ENCODE results near the gene TMEM132D. TPM values are rescaled to one million over a fixed set of nuclear protein-coding genes. Genes with fewer than 3 reads are reported as not detected.

TMEM132D gene
- total and polyA plus RNA-seq, 4 donors, result 0.06 to 0.20 (median 0.13) TPM

GRCh38 chr12:129771238-129771637, 132.6 kb downstream of the TMEM132D start:
- Histone ChIP-seq H3K27ac (ENCODE audit: low read depth in 1 of 2, low read length in 1 of 2) (no peak overlapping the region), H3K9me3 (ENCODE audit: control insufficient read depth in 4 of 4, insufficient read depth in 3 of 4, low read length in 3 of 4) (peaks cover 0 to 5% (median 0%) of the 10 kb centered on the region in 4 donors), H3K9ac (ENCODE audit: insufficient read depth in 1 of 2, low read length in 2 of 2) (no peak overlapping the region), H3K4me3 (no peak overlapping the region), H3K27me3 (ENCODE audit: control insufficient read depth in 3 of 3, insufficient read depth in 3 of 3, low read length in 2 of 3) (no peaks in the 10 kb centered on the region), H3K4me1 (ENCODE audit: control insufficient read depth in 5 of 5, insufficient read depth in 5 of 5, low read length in 5 of 5) (no peaks in the 10 kb centered on the region), H3K36me3 (ENCODE audit: control insufficient read depth in 4 of 4, insufficient read depth in 4 of 4, low read length in 4 of 4) (no peaks in the 10 kb centered on the region)
- ATAC-seq (ENCODE audit: insufficient read depth, low FRiP score) (no peak), DNase-seq (no peak)
- no peak for TF ChIP-seq CTCF (IDR thresholded peaks at IDR 0.05; ENCODE audit: control extremely low read depth, extremely low read depth)
- WGBS, 2 donors, result 41 to 51% methylated on average over 4 of the region's 4 CpGs

GRCh38 chr12:129765719-129766118, 138.1 kb downstream of the TMEM132D start:
- ATAC-seq (ENCODE audit: insufficient read depth, low FRiP score) (no peak), DNase-seq (no peak)
- Histone ChIP-seq H3K4me1 (ENCODE audit: control insufficient read depth in 5 of 5, insufficient read depth in 5 of 5, low read length in 5 of 5) (no peaks in the 10 kb centered on the region), H3K9me3 (ENCODE audit: control insufficient read depth in 4 of 4, insufficient read depth in 3 of 4, low read length in 3 of 4) (peaks cover 0 to 6% (median 2%) of the 10 kb centered on the region in 4 donors), H3K36me3 (ENCODE audit: control insufficient read depth in 4 of 4, insufficient read depth in 4 of 4, low read length in 4 of 4) (no peaks in the 10 kb centered on the region), H3K27me3 (ENCODE audit: control insufficient read depth in 3 of 3, insufficient read depth in 3 of 3, low read length in 2 of 3) (no peaks in the 10 kb centered on the region), H3K9ac (ENCODE audit: insufficient read depth in 1 of 2, low read length in 2 of 2) (no peak overlapping the region), H3K4me3 (no peak overlapping the region), H3K27ac (ENCODE audit: low read depth in 1 of 2, low read length in 1 of 2) (no peak overlapping the region)
- no peak for TF ChIP-seq CTCF (IDR thresholded peaks at IDR 0.05; ENCODE audit: control extremely low read depth, extremely low read depth)
- WGBS, 2 donors, result 71 to 75% methylated on average over 5 of the region's 5 CpGs

GRCh38 chr12:129762436-129762835, 141.4 kb downstream of the TMEM132D start:
- Histone ChIP-seq H3K27ac (ENCODE audit: low read depth in 1 of 2, low read length in 1 of 2) (no peak overlapping the region), H3K4me1 (ENCODE audit: control insufficient read depth in 5 of 5, insufficient read depth in 5 of 5, low read length in 5 of 5) (no peaks in the 10 kb centered on the region), H3K36me3 (ENCODE audit: control insufficient read depth in 4 of 4, insufficient read depth in 4 of 4, low read length in 4 of 4) (no peaks in the 10 kb centered on the region), H3K27me3 (ENCODE audit: control insufficient read depth in 3 of 3, insufficient read depth in 3 of 3, low read length in 2 of 3) (no peaks in the 10 kb centered on the region), H3K9me3 (ENCODE audit: control insufficient read depth in 4 of 4, insufficient read depth in 3 of 4, low read length in 3 of 4) (peaks cover 0 to 6% (median 2%) of the 10 kb centered on the region in 4 donors), H3K9ac (ENCODE audit: insufficient read depth in 1 of 2, low read length in 2 of 2) (no peak overlapping the region), H3K4me3 (no peak overlapping the region)
- ATAC-seq (ENCODE audit: insufficient read depth, low FRiP score), result no peak
- WGBS, 2 donors, result 85 to 91% methylated on average over 5 of the region's 5 CpGs
- TF ChIP-seq CTCF (IDR thresholded peaks at IDR 0.05; ENCODE audit: control extremely low read depth, extremely low read depth), result no peak
- DNase-seq, result no peak

GRCh38 chr12:129753586-129753985, 150.2 kb downstream of the TMEM132D start:
- Histone ChIP-seq H3K27ac (ENCODE audit: low read depth in 1 of 2, low read length in 1 of 2) (no peak overlapping the region), H3K36me3 (ENCODE audit: control insufficient read depth in 4 of 4, insufficient read depth in 4 of 4, low read length in 4 of 4) (no peaks in the 10 kb centered on the region), H3K9ac (ENCODE audit: insufficient read depth in 1 of 2, low read length in 2 of 2) (no peak overlapping the region), H3K9me3 (ENCODE audit: control insufficient read depth in 4 of 4, insufficient read depth in 3 of 4, low read length in 3 of 4) (no peaks in the 10 kb centered on the region), H3K27me3 (ENCODE audit: control insufficient read depth in 3 of 3, insufficient read depth in 3 of 3, low read length in 2 of 3) (no peaks in the 10 kb centered on the region), H3K4me1 (ENCODE audit: control insufficient read depth in 5 of 5, insufficient read depth in 5 of 5, low read length in 5 of 5) (no peaks in the 10 kb centered on the region), H3K4me3 (no peak overlapping the region)
- DNase-seq (no peak), ATAC-seq (ENCODE audit: insufficient read depth, low FRiP score) (no peak)
- WGBS, 2 donors, result 76 to 86% methylated on average over 6 of the region's 6 CpGs
- TF ChIP-seq CTCF (IDR thresholded peaks at IDR 0.05; ENCODE audit: control extremely low read depth, extremely low read depth), result no peak
